Fibroblast of skin of left quadriceps (primary cell): Measurements from ENCODE around the gene CCDC73.
A peak's percentile ranks its signal among the peaks of the same experiment; 100 is the strongest.
"Not testable (repeated sequence)": the region's sequence is repeated elsewhere in the genome, so short reads cannot be mapped to it uniquely, and the experiment has no call there.

Experiments
- DNase-seq, 2 experiments: peaks; one replicate each; pipeline ENCODE4 v3.0.0-alpha.2; 2013; ENCODE audit warnings: low read depth in 2 of 2

CCDC73 gene

GRCh38 chr11:32794439-32794838 is at the start of gene CCDC73:
TSS of gene CCDC73 (minus strand) at chr11:32794662. CDS start at chr11:32760243, 34,419 bp downstream.
- DNase-seq = no peak

DNA sequence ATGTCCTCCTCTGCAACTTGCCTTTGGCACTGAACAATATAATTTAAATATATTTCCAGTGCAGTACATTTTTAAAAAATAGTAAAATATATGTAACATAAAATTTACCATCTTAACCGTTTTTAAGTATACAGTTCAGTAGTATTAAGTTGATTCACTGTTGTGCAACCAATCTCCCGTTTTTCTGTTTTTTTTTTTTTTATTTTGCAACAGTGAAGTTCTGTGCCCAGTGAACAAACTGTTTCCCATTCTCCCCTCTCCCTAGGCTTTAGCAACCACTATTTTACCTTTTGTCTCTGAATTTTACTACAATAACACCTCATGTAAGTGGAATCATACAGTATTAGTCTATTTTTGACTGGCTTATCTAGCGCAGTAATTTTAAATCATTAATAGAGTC is 49.1 kb upstream of the CCDC73 start:
- no peak for DNase-seq

DNA sequence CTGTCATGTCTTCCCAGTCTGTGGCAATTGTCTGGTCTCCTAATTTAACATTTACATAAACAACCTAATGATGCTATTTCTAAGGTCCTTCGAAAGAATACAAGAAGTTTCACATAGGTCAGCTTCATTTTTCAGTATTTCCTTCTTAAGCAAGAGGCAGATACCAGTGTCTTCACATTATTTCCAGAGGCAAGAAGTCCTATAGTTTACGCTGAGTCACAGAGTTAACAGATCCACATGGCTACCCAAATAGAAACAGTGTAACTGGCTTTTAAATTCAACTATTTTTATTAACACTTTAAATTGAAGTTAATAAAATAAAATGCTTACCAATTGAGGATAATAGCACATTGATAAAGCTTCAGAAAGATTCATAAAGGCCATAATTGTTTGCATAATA is 46.1 kb upstream of the CCDC73 start:
- no peak for DNase-seq

- no peak for DNase-seq
Observed at GRCh38 chr11:32839308-32839707, 44.8 kb upstream of the CCDC73 start.

DNA sequence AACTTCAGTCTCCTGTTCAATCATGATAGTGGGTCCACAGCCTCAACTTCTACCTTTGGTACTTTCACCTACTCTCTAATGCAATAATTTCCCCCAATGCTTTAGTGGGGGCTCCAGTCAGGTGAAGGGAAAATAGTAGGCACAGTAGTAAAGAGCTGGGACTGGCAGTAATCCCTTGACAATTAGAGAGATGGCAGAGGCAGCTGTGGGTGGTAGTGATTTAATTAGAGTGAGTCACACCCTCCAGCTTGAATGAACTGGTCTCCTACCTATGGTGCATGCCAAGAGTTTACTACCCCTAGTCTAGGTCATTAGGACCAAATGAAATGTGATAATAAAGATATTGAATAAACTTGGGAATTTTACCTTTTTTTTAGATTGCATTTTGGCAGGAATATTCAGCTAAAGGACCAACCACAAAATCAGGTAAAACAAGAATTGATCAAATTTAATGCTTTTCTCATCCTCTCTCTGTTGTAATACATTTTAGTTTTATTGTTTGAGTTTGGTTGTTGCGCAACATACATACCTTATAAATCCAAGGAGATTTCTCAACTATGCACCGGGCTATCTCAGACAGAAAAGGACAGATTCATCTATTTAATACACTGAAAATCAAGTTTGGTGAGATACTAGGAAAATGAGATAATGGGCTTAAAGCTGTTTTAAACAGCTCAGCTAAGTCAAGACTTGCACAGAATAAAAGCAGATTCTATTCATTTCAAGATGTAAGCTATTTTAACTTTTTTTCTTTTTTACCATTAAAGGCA is 44.2 kb upstream of the CCDC73 start:
- DNase-seq = no peak

GRCh38 chr11:32836946-32837345 is 42.5 kb upstream of the CCDC73 start:
- DNase-seq = no peak

- no peak for DNase-seq
Observed at GRCh38 chr11:32833921-32834320, 39.5 kb upstream of the CCDC73 start.

DNA sequence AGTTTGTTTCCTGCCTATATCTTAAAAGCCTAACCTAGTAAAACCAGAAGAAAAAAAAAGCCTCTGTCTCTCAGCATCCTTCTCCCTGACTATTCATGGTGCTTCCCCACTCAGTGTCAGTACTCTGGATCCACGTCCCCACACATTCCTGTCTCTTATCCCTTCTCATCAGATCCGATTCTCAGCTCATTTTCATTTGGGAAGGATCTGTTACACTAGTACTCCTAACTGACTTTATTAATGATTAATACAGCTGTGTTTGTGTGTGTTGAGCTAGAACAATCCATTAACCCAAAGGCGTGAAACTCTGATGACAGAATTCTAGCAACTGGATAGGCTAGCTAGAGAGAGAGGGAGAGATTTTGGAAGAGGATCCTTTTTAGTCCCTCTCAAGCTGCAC is 36.8 kb upstream of the CCDC73 start:
- DNase-seq = no peak

DNA sequence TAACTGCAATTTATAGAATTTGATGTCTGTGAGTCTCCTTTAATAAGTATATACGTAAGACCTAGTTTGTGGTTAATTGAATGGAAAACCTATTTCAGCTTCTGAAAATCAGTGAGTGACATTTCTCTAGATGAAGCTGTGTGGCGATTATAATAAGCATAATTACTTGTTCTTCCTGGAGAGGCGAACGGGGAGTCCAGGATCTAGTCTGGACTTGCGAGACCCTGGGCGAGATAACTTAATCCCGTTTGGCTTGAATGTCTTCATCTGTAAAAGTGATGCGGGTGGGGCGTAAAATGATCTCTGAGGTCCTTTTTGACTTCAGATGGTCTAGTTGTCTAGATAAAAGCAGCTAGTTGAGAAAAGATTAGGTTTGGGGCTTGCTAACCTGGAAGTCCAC is 36.3 kb upstream of the CCDC73 start:
- DNase-seq = no peak

GRCh38 chr11:32830413-32830738 is 35.9 kb upstream of the CCDC73 start:
- DNase-seq = no peak

GRCh38 chr11:32829680-32830412 is 35.4 kb upstream of the CCDC73 start, which contains the start of gene PRRG4:
TSS of gene PRRG4 (plus strand) at chr11:32829927. CDS start at chr11:32830530, 603 bp downstream.
- DNase-seq = no peak

GRCh38 chr11:32829157-32829679 is 34.8 kb upstream of the CCDC73 start:
- no peak for DNase-seq

DNA sequence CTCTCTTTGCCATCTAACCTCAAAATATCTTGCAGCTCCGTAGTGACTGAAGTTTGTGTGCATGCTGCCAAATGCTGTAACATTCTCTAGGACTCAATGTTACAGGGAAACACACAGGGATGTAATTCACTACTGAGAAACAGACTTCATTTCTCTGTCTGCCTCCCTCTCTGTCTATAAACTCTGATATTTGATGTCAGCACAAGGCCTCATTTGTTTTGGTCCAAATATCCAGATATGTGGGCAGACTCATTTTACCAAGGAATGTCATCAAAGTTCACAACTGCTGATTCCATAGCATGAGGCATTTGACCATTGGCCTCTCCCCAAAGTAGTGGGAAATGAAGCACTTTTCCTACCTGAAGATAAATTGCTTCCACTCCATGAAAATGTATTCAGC is 32.8 kb upstream of the CCDC73 start:
- no peak for DNase-seq

DNA sequence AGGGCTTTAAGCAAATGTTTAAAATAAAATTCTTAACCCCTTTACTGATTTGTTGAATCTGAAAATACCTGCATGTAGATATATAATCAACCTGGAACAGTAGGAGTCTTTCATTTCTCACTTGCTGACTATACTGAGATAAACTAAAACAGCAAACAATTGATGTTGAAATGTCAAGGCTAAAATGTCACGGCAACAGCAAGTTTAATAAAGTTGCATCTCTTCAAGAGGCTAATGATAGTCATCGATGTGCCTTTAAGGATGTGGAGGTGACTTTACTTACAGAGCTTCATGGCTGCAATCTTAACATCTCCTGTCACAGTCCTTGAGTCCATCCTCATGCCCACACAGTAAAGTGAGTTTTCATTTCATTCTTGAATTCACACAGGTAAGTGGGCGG is 31.7 kb upstream of the CCDC73 start:
- no peak for DNase-seq

DNA sequence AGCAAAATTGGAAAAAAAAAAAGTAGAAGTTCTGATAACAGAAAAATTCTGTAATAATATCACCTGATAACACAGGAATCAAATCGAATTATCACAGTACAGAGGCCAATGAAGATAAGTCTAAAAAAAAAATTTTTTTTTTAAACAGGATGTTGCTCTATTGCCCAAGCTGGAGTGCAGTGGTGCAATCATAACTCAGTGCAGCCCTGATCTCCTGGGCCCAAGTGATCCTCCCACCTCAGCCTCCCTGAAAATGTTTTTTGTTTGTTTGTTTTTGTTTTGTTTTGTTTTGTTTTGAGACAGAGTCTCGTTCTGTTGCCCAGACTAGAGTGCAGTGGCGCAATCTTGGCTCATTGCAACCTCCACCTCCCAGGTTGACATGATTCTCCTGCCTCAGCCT is 29.2 kb upstream of the CCDC73 start:
- not testable (repeated sequence) for DNase-seq

DNA sequence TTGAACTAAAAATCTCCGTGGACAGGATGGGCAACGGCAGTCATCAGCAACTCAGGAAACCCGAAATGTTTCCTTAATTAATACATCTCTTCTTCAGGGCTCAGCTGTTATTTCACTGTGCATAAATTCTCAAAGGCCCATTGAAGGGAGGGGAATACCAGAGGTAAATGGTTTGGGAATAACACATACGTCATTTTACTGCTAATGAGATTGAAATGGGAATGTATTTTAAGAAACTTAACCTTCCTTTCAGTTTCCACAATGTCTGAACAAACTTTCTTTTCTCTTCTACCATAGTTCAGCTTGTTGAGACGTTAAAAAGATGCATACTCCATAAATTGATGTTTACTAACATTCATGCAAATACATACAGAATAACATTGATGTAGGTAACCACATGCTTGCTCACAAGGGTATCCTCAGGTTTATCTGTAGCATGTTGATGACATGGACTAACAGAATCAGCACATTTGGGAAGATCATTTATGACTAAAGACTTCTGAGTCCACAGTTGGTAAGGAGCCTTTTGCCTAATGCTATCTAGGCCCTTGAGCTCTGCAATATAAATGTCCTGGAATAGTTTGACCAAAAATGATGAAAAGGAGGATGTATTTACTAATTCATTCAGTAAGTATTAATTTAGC is 27.6 kb upstream of the CCDC73 start:
- no peak for DNase-seq

DNA sequence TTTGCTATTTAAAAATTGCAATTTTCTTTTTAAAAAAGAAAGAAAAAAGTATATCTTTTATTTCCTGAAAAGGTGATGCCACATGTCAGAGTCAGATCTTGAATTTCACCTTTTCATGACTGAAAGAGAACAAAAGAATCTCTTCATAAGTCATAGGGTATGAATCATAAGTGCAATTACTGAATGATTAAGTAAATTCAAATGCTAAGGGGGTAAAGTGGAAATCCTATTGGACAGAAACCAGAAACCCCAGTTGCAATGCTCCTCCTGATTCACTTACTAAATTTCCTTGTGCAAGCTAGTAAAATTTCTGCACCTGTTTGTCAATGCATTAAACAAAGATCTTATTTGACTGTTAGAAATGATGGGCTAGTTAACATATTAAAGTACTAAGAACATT is 27.1 kb upstream of the CCDC73 start:
- DNase-seq = no peak

DNA sequence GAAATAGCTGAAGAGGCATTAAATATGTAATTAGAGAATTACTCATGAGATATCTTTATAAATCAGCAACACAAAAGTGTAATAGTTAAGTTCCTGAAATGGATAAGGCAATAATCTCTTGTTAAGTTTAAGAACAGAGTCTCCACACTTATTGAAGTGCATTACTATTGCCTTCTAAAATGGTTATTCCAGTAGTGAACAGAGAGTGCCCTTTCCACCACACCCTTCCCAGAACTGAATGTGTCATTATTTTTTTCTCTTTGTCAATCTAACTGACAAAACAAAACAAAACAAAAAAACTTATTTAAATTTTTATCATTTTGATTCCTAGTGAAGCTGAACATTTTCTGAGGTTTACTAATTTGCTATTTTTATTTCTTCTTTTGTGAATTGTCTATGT is 26.0 kb upstream of the CCDC73 start:
- DNase-seq = no peak

GRCh38 chr11:32819187-32819586 is 24.7 kb upstream of the CCDC73 start:
- no peak for DNase-seq

GRCh38 chr11:32817852-32818183 is 23.4 kb upstream of the CCDC73 start:
- no peak for DNase-seq

GRCh38 chr11:32817181-32817851 is 22.9 kb upstream of the CCDC73 start:
- no peak for DNase-seq

DNA sequence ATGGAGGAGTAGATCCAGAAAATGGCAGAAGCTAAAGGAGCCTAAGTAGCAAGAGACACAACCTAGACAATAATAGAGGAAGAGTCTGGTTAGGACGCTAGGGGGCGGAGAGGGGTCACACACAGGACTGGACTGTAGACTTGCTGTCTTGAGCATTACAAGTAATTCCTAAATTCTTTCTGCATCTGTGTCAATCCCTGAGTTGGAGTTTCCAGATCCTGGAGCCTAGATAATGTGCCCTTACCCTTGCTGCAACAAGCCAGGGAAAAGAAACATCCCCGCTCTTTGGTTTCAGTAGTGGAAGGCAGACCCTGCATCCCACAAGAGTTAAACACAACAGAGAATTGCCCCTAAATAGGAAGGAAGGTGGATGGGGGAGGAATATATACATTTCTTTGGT is 14.9 kb upstream of the CCDC73 start:
- peak; percentile 23 to 37 for DNase-seq
